HepG2 (cell line): Measurements from ENCODE around the gene HRH3. TPM values are rescaled to one million over a fixed set of nuclear protein-coding genes. Genes with fewer than 3 reads are reported as not detected.

Experiments used
- ATAC-seq: fragments of 200-7000 bp; cut with Tn5 transposase; 3 replicates; pipeline ENCODE4 v1.9.1; 2020; ENCODE audit warnings: mild to moderate bottlenecking, moderate library complexity
- BruUV-seq: library from RNA; stranded (reverse); fragments of 400-500 nt; replicated peaks from 2 replicates; lab custom pipeline; 2021; lab: Mats Ljungman, UMichigan
- CTCF ChIA-PET: fragments of 300-600 bp; formaldehyde crosslinking; extraction: SDS; loops from one replicate; lab custom pipeline; 2021; ENCODE audit warnings: low total read pairs, inconsistent platforms, low intra/inter-chr PET ratio; lab: Yijun Ruan, JAX
- POLR2A ChIA-PET: fragments of 350-600 bp; sonication (Branson Sonifier 250); formaldehyde crosslinking; loops from one replicate; lab custom pipeline; 2020; ENCODE audit warnings: antibody characterized with exemption, inconsistent platforms; lab: Yijun Ruan, JAX
- DNase-seq: peaks from one replicate; pipeline ENCODE4 v3.0.0-alpha.2; 2015; ENCODE audit warnings: low spot score
- FAIRE-seq: peaks from 3 replicates; lab custom pipeline; 2011; peaks lifted over from hg19 to GRCh38; lab: Jason Lieb, UNC
- H2AFZ ChIP-seq: one replicate; pipeline ENCODE4 v1.6.1; 2011; ENCODE audit warnings: low read length, inconsistent platforms
- H3K27ac ChIP-seq: fragments of 300-600 bp; 3 replicates; pipeline ENCODE4 v1.8.0; 2011; ENCODE audit warnings: mixed run types, mild to moderate bottlenecking, mixed read lengths, low read length, inconsistent platforms; ENCODE audit not compliant: insufficient read depth; ENCODE audit errors: extremely low read length
- H3K27me3 ChIP-seq, 2 experiments: fragments of 200-600 bp in 1 of 2; 2 replicates in 1 of 2; 3 replicates in 1 of 2; pipeline versions ENCODE4 v1.6.0 to v1.8.0; 2011; ENCODE audit warnings: low read length in 2 of 2, mild to moderate bottlenecking in 2 of 2, moderate library complexity in 2 of 2, inconsistent platforms in 1 of 2; ENCODE audit not compliant: insufficient read depth in 2 of 2, control insufficient read depth in 1 of 2
- H3K36me3 ChIP-seq, 2 experiments: fragments of 200-600 bp in 1 of 2; replicated peaks in 1 of 2; 2 replicates in 1 of 2; 3 replicates in 1 of 2; pipeline versions ENCODE4 v1.5.1 to v1.8.0; 2011; ENCODE audit warnings: low read length in 2 of 2, inconsistent platforms in 1 of 2; ENCODE audit not compliant: insufficient read depth in 2 of 2, control insufficient read depth in 1 of 2
- H3K4me1 ChIP-seq: 2 replicates; pipeline ENCODE4 v1.5.1; 2012; ENCODE audit warnings: low read length, inconsistent platforms; ENCODE audit not compliant: insufficient read depth
- H3K4me2 ChIP-seq: 2 replicates; pipeline ENCODE4 v1.6.0; 2011; ENCODE audit warnings: low read depth, low read length, inconsistent platforms
- H3K4me3 ChIP-seq, 3 experiments: fragments of 200-600 bp in 1 of 3; sonication (generic), shearing (Covaris generic) in 1 of 3; replicated peaks in 1 of 3; 2 replicates each; pipeline ENCODE4 v1.5.1; 2011 to 2016; ENCODE audit warnings: low read length in 3 of 3, inconsistent platforms in 2 of 3, low read depth in 2 of 3, mild to moderate bottlenecking in 2 of 3, control low read depth in 1 of 3, mixed read lengths in 1 of 3; ENCODE audit not compliant: insufficient read depth in 1 of 3
- H3K79me2 ChIP-seq: one replicate; pipeline ENCODE4 v1.6.1; 2011; ENCODE audit warnings: low read length, inconsistent platforms; ENCODE audit not compliant: insufficient read depth
- H3K9ac ChIP-seq: 2 replicates; pipeline ENCODE4 v1.6.0; 2011; ENCODE audit warnings: mild to moderate bottlenecking, low read depth, low read length, inconsistent platforms; ENCODE audit not compliant: insufficient read depth
- H3K9me3 ChIP-seq: 2 replicates; pipeline ENCODE4 v1.5.1; 2012; ENCODE audit warnings: mild to moderate bottlenecking, low read length
- H4K20me1 ChIP-seq: 2 replicates; pipeline ENCODE4 v1.6.0; 2011; ENCODE audit warnings: inconsistent platforms, mild to moderate bottlenecking, low read length, moderate library complexity; ENCODE audit not compliant: insufficient read depth
- CEBPB ChIP-seq: IDR thresholded peaks from 2 replicates; pipeline ENCODE4 v1.6.1; 2011; ENCODE audit warnings: low read depth, low read length, improper control_type of control experiment, borderline replicate concordance
- KLF9 ChIP-seq: IDR thresholded peaks from 2 replicates; pipeline ENCODE4 v1.6.1; 2016; ENCODE audit warnings: low read depth
- MAFK ChIP-seq, 2 experiments: IDR thresholded peaks in 1 of 2; conservative IDR thresholded peaks in 1 of 2; 2 replicates each; pipeline ENCODE4 v1.6.1; 2011; ENCODE audit warnings: improper control_type of control experiment in 2 of 2, low read length in 2 of 2
- MNT ChIP-seq: fragments of 450-650 bp; IDR thresholded peaks from 2 replicates; pipeline ENCODE4 v1.6.1; 2016
- PHF20 ChIP-seq: sonication (generic); formaldehyde crosslinking; IDR thresholded peaks from 2 replicates; pipeline ENCODE4 v1.5.0; 2020; ENCODE audit warnings: mild to moderate bottlenecking, missing genetic modification reagents
- SIN3B ChIP-seq: fragments of 150-350 bp; IDR thresholded peaks from 2 replicates; pipeline ENCODE4 v1.6.1; 2014; ENCODE audit warnings: low read length
- TSC22D2 ChIP-seq: sonication (generic); formaldehyde crosslinking; IDR thresholded peaks from 2 replicates; pipeline ENCODE4 v1.5.1; 2020; ENCODE audit warnings: missing genetic modification reagents, mild to moderate bottlenecking, borderline replicate concordance
- ZNF205 ChIP-seq: IDR thresholded peaks from 2 replicates; pipeline ENCODE4 v1.6.1; 2018; ENCODE audit warnings: missing biosample characterization, missing genetic modification reagents
- ZNF337 ChIP-seq: sonication (generic); formaldehyde crosslinking; IDR thresholded peaks from 2 replicates; pipeline ENCODE4 v1.5.1; 2020; ENCODE audit warnings: missing genetic modification reagents, low read depth, mild to moderate bottlenecking, borderline replicate concordance
- ZNF549 ChIP-seq: sonication (generic); formaldehyde crosslinking; IDR thresholded peaks from 2 replicates; pipeline ENCODE4 v1.5.0; 2020; ENCODE audit warnings: missing genetic modification reagents
- WGBS: methylation state at CpG from one replicate; pipeline ENCODE4 v1.1.6; 2017; ENCODE audit warnings: low lambda C conversion rate; 5-methylcytosine and 5-hydroxymethylcytosine counted together
- in situ Hi-C: cut with HindIII; loops from 2 replicates; pipeline ENCODE4 v1.10.0; 2017; ENCODE audit warnings: low pct_unique_long_range_greater_than_20kb; ENCODE audit not compliant: extremely low pct_ligation_motif_present
- intact Hi-C: fragments of 100-400 bp; cut with micrococcal nuclease; formaldehyde crosslinking; loops from one replicate; pipeline ENCODE4 v1.10.0; 2022; ENCODE audit not compliant: unreplicated experiment
- polyA plus RNA-seq, 8 experiments: library from polyadenylated mRNA; depleted of rRNA in 3 of 8; stranded (reverse) in 7 of 8; unstranded in 1 of 8; fragments of >200 nt; fragmentation: Illumina TruSeq in 4 of 8; extraction: Trizol in 4 of 8; gene quantifications; 2 replicates each; pipeline versions ENCODE4 v1.2.1 to v1.2.3, GENCODE V29; 2011 to 2016; ENCODE audit warnings: low read depth in 4 of 8, missing spikeins in 1 of 8, mixed read lengths in 1 of 8; ENCODE audit not compliant: insufficient read depth in 1 of 8
- total RNA-seq, 5 experiments: library from RNA; depleted of rRNA; stranded (reverse); fragments of >200 nt; fragmentation: Illumina TruSeq; extraction: Trizol; gene quantifications; 2 replicates each; pipeline ENCODE4 v1.2.3, GENCODE V29; 2016; ENCODE audit warnings: low read depth in 1 of 5
- TF ChIP-seq, protein P1 (sequence below): sonication (generic); formaldehyde crosslinking; IDR thresholded peaks from 2 replicates; pipeline ENCODE4 v1.8.1; 2023; ENCODE audit warnings: mild to moderate bottlenecking, inconsistent platforms, moderate library complexity, missing genetic modification reagents, borderline replicate concordance

Gene HRH3
- total and polyA plus RNA-seq, 2 of the 13 experiments (the other 11 are each of a cell fraction or from before 2014, with no cell fraction given): 0.18 TPM; not detected in 1

DNA sequence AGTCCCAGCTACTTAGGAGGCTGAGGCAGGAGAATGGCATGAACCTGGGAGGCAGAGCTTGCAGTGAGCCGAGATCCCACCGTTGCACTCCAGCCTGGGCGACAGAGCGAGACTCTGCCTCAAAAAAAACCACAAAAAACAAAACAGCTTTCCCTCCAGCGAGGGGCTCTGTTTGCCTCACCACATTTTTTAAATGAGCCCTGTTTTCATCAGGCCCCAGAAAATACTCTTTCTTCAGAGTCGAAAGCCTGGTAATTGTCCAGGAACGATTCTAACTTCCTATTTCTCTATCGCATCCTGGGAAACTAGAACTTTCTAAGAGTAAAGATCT, 25.0 kb downstream of the HRH3 start (continued):
- no peak for TF ChIP-seq CEBPB
- no peak for TF ChIP-seq MNT
- no peak for TF ChIP-seq ZNF549 (CRISPR knock-in tag)
- TF ChIP-seq KLF9: no peak
- no peak for TF ChIP-seq ZNF337
- no peak for TF ChIP-seq SIN3B
- TF ChIP-seq, protein P1, sequence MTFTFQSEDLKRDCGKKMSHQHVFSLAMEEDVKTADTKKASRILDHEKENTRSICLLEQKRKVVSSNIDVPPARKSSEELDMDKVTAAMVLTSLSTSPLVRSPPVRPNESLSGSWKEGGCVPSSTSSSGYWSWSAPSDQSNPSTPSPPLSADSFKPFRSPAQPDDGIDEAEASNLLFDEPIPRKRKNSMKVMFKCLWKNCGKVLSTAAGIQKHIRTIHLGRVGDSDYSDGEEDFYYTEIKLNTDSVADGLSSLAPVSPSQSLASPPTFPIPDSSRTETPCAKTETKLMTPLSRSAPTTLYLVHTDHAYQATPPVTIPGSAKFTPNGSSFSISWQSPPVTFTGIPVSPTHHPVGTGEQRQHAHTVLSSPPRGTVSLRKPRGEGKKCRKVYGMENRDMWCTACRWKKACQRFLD (CRISPR knock-in tag): no peak
- TF ChIP-seq PHF20 (CRISPR knock-in tag): no peak

- no peaks in the 10 kb centered on the region for H3K9me3 ChIP-seq
- BruUV-seq: no TSS peak
- no peaks in the 10 kb centered on the region for H3K4me1 ChIP-seq
- peaks cover 29 to 54% of the 10 kb centered on the region in 2 experiments for H3K36me3 ChIP-seq
- no peak overlapping the region for H3K4me2 ChIP-seq
- WGBS: 94% methylated on average over 29 of the region's 29 CpGs
- ATAC-seq (no peak), DNase-seq (no peak), FAIRE-seq (no peak)
- no peak overlapping the region for H2AFZ ChIP-seq
- no peak overlapping the region for H3K9ac ChIP-seq
- ChIA-PET POLR2A (no interaction called here), CTCF (no interaction called here)
- no peak overlapping the region for H3K27ac ChIP-seq
- peak; percentile 29 to 52; a peak in 3 of 4 replicates for TF ChIP-seq MAFK (conservative IDR thresholded peaks at IDR 0.05 in 1 of 2, IDR thresholded peaks at IDR 0.05 in 1 of 2; ENCODE audit: low read length in 2 of 2)
- TF ChIP-seq ZNF205 (CRISPR knock-in tag): no peak
- TF ChIP-seq TSC22D2 (CRISPR knock-in tag): no peak
- no peak overlapping the region for H3K4me3 ChIP-seq
- in situ Hi-C loops: no loop called here
- H3K27me3 ChIP-seq: no peaks in the 10 kb centered on the region
- no peaks in the 10 kb centered on the region for H4K20me1 ChIP-seq
- H3K79me2 ChIP-seq: peaks cover 21% of the 10 kb centered on the region
- intact Hi-C loops: no loop called here
Observed at GRCh38 chr20:62193079-62194025, 26.7 kb downstream of the HRH3 start.
